ENCODE data around the gene PPP1R10. TPM values are rescaled to one million over a fixed set of nuclear protein-coding genes. Genes with fewer than 3 reads are reported as not detected.

Gene PPP1R10
- polyA plus RNA-seq, 1 donor (not counting 4 experiments of a cell fraction or from before 2014, with no cell fraction given), result 36.6 TPM

DNA sequence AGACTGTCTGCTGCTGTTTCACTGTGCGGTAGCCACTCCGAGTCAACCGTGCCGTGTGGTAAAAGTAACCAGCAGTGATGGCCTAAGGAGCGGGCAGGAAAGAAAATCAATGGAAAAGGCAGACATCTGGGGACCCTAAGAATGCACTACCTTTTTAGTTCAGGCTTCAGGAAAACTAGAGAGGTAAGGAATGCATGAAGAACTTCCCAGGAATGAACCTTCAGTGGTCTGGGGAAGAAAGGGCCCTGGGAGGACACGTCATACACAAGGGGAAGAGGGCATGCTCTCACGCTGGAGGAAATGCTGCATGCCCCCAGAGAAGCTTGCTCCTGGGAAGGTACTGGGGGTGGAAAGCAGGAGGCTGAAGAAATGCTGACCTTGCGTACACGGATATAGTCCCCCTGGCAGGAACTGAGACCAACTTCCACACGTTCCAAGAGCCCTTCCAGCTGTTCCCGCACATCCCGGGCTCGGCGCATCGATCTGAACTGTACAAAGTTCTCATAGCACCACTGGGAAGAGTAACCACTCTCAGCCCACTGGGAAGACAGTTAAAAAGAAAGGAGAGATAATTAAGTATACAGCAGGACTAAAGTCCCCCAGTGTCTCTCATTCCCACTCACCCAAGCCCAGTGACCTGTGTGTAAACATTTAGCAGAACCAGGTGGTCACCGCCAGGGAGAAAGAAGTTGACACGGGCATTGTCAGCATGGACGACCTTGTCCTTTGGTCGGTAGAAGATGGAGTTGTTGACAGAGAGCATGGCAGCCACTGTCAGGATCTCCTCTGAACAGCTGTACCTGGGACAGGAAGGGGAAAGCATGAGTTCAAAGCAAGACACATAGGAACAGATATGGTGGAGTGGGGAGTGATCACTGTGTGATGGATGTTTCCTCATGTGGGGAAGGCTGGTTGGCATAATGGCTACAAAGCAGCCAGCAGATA lies 38.0 kb upstream of the PPP1R10 start:
- no peak overlapping the region for H3K4me2 ChIP-seq (ENCODE audit: control insufficient read depth, extremely low read depth, insufficient read depth, low read depth, low read length)
- H3K27ac ChIP-seq (ENCODE audit: control insufficient read depth, insufficient read depth, low read length), result no peak overlapping the region
- no peaks in the 10 kb centered on the region for H3K27me3 ChIP-seq (ENCODE audit: control insufficient read depth, extremely low read depth, insufficient read depth, low read length)
- no peaks in the 10 kb centered on the region for H3K9me3 ChIP-seq (ENCODE audit: control insufficient read depth, low read depth, low read length)
- FAIRE-seq, result no peak
- no peak overlapping the region for H2AFZ ChIP-seq (ENCODE audit: control insufficient read depth, low read length)
- H3K9me1 ChIP-seq (ENCODE audit: control insufficient read depth, extremely low read depth, insufficient read depth, low read length), result no peaks in the 10 kb centered on the region
- no peaks in the 10 kb centered on the region for H3K79me2 ChIP-seq (ENCODE audit: control insufficient read depth, insufficient read depth, low read length)
- H3K4me1 ChIP-seq (ENCODE audit: control insufficient read depth, extremely low read depth, insufficient read depth, low read length), result no peaks in the 10 kb centered on the region
- H3K9ac ChIP-seq (ENCODE audit: control insufficient read depth, extremely low read depth, insufficient read depth, low read length), result no peak overlapping the region
- H3K4me3 ChIP-seq (ENCODE audit: control insufficient read depth in 2 of 3, extremely low read depth in 1 of 3, insufficient read depth in 2 of 3, low read depth in 1 of 3, low read length in 3 of 3), result no peak overlapping the region
- H3K36me3 ChIP-seq (ENCODE audit: control insufficient read depth in 2 of 2, extremely low read depth in 1 of 2, insufficient read depth in 2 of 2, low read length in 2 of 2), result peaks cover 47 to 58% of the 10 kb centered on the region in 2 experiments
- no peaks in the 10 kb centered on the region for H4K20me1 ChIP-seq (ENCODE audit: control insufficient read depth, extremely low read depth, insufficient read depth, low read length)
- no peak for DNase-seq (ENCODE audit: low read depth, low spot score)
- TF ChIP-seq CTCF (optimal IDR thresholded peaks at IDR 0.05 in 1 of 3, IDR thresholded peaks at IDR 0.05 in 1 of 3, conservative IDR thresholded peaks at IDR 0.05 in 1 of 3; ENCODE audit: extremely low read depth in 1 of 3, insufficient read depth in 2 of 3, low read length in 3 of 3) (no peak), EZH2 (IDR thresholded peaks at IDR 0.05; ENCODE audit: low read length) (no peak)
- dilution Hi-C loops (cut with MboI; ENCODE audit: extremely low pct_ligation_motif_present, low sequenced_read_pairs), result no loop called here

GRCh38 chr6:30651143-30651542 lies 34.1 kb upstream of the PPP1R10 start:
- no peak for TF ChIP-seq EZH2 (IDR thresholded peaks at IDR 0.05; ENCODE audit: low read length)
- no peak for TF ChIP-seq CTCF (optimal IDR thresholded peaks at IDR 0.05 in 1 of 3, IDR thresholded peaks at IDR 0.05 in 1 of 3, conservative IDR thresholded peaks at IDR 0.05 in 1 of 3; ENCODE audit: extremely low read depth in 1 of 3, insufficient read depth in 2 of 3, low read length in 3 of 3)
- dilution Hi-C loops (cut with MboI; ENCODE audit: extremely low pct_ligation_motif_present, low sequenced_read_pairs), result no loop called here
- Histone ChIP-seq H3K9me1 (ENCODE audit: control insufficient read depth, extremely low read depth, insufficient read depth, low read length) (no peaks in the 10 kb centered on the region), H3K4me1 (ENCODE audit: control insufficient read depth, extremely low read depth, insufficient read depth, low read length) (peaks cover 11% of the 10 kb centered on the region), H3K27me3 (ENCODE audit: control insufficient read depth, extremely low read depth, insufficient read depth, low read length) (no peaks in the 10 kb centered on the region), H2AFZ (ENCODE audit: control insufficient read depth, low read length) (no peak overlapping the region), H3K9me3 (ENCODE audit: control insufficient read depth, low read depth, low read length) (no peaks in the 10 kb centered on the region), H3K27ac (ENCODE audit: control insufficient read depth, insufficient read depth, low read length) (no peak overlapping the region), H3K9ac (ENCODE audit: control insufficient read depth, extremely low read depth, insufficient read depth, low read length) (no peak overlapping the region), H3K4me3 (ENCODE audit: control insufficient read depth in 2 of 3, extremely low read depth in 1 of 3, insufficient read depth in 2 of 3, low read depth in 1 of 3, low read length in 3 of 3) (no peak overlapping the region), H3K4me2 (ENCODE audit: control insufficient read depth, extremely low read depth, insufficient read depth, low read depth, low read length) (no peak overlapping the region), H3K36me3 (ENCODE audit: control insufficient read depth in 2 of 2, extremely low read depth in 1 of 2, insufficient read depth in 2 of 2, low read length in 2 of 2) (peaks cover 23 to 31% of the 10 kb centered on the region in 2 experiments), H3K79me2 (ENCODE audit: control insufficient read depth, insufficient read depth, low read length) (peaks cover 21% of the 10 kb centered on the region), H4K20me1 (ENCODE audit: control insufficient read depth, extremely low read depth, insufficient read depth, low read length) (no peaks in the 10 kb centered on the region)
- DNase-seq (ENCODE audit: low read depth, low spot score) (no peak), FAIRE-seq (no peak)

All from keratinocyte (primary cell).